Measurements from ENCODE around the gene DYNC1I1. TPM values are rescaled to one million over a fixed set of nuclear protein-coding genes. Genes with fewer than 3 reads are reported as not detected.

The DYNC1I1 gene
- total and polyA plus RNA-seq, 5 experiments from 2014 or later, result not detected

DNA sequence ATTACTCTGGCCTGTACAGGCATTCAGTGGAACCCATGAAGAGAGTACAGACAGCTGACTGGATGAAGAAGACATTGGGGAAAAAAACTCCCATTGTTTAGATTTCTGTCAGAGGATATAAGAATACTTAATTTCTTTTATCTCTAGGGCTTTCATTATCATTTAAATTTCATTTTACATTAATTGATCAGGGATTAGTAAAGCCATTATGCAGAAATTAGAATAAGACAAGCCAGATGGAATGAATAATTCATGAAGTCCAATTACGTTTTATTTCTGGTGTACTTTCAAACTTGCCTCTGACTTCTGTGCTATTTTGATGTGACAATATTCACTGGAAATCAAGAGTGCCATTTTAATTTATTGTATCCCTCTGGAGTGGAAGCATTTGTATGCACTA is 302.5 kb downstream of the DYNC1I1 start:
- H3K4me3 Mint-ChIP-seq, result peak overlapping the region in 5 of 10 donors; percentile 81 to 93 (median 91)

DNA sequence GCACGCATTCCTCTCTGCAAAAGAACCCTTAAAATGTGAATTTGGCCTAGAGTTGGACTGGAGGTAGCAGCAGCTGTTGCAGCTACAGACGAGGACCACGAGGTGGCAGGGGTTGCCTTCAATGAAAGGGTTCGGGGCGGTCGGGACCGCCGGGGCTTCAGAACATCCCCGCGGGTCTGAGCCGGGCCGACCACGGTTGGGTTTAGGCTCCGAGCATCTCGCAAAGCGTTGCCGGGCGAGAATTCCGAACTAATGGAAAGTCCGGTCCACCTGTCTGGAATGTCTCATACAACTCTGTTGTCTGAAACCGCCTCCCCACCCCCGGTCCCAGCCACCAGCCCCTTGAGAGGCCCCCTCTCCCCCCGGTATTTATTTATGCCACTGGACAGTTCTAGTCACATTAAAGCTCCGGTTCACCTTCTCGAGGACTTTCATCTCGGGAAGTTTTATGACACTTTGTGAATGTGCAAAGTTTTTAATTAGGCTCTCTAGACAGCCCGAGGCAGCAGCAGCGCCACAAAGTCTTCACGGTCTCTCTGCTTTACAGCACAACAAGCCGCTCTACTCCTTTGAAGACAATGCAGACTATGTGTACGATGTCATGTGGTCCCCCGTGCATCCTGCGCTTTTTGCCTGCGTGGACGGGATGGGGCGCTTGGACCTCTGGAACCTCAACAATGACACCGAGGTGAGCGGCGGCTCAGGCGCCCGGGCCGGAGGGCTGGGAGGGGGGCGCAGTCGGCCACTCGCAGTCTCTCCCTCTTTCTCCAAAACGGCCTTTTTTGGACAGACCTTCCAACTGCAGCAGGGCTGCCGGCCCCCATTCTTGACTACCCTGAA is 303.4 kb downstream of the DYNC1I1 start:
- DNase-seq, result peak; percentile 12 to 71 (median 43)
- no peaks in the 10 kb centered on the region for H3K9me3 Mint-ChIP-seq
- POLR2A ChIA-PET, result no interaction called here
- H3K36me3 Mint-ChIP-seq, result no peaks in the 10 kb centered on the region
- H3K4me3 Mint-ChIP-seq, result peak overlapping the region; percentile 81 to 93 (median 88)
- peak; percentile 86 to 90 for ATAC-seq
- H3K27me3 Mint-ChIP-seq, result peaks cover 16 to 72% (median 30%) of the 10 kb centered on the region in 5 donors
- H3K27ac Mint-ChIP-seq, result peak overlapping the region in 1 of 10 donors; percentile 24
- peaks cover 2 to 11% (median 7%) of the 10 kb centered on the region in 4 donors for H3K4me1 Mint-ChIP-seq

More for the DNA sequence above, 302.5 kb downstream of the DYNC1I1 start:
- Mint-ChIP-seq H3K27me3 (peaks cover 16 to 64% (median 30%) of the 10 kb centered on the region in 5 donors), H3K9me3 (no peaks in the 10 kb centered on the region), H3K27ac (no peak overlapping the region), H3K36me3 (no peaks in the 10 kb centered on the region), H3K4me1 (peaks cover 2 to 11% (median 7%) of the 10 kb centered on the region in 4 donors)
- POLR2A ChIA-PET, result no interaction called here
- DNase-seq (no peak), ATAC-seq (no peak)

DNA sequence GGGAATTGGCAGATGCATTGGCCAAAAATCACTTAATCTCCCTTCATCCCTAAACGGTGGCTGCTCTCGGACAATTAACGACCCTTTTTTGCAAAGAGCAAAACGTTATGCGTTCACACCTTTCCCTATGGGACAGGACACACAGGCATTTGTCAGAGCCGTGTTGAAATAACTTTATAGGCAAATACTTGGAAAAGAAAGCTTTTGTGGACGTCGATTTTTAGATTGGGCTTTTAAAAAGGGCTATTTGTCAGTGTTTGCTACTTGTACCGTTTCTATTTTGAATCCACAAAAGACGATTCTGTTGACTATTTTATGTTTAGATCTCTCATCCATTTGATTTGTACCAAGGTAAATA is 304.0 kb downstream of the DYNC1I1 start:
- H3K4me3 Mint-ChIP-seq, result peak overlapping the region; percentile 81 to 93 (median 88)
- H3K27ac Mint-ChIP-seq, result no peak overlapping the region
- no peaks in the 10 kb centered on the region for H3K36me3 Mint-ChIP-seq
- ATAC-seq (no peak), DNase-seq (peak in 1 of 10 donors; percentile 1)
- no peaks in the 10 kb centered on the region for H3K9me3 Mint-ChIP-seq
- H3K4me1 Mint-ChIP-seq, result peaks cover 2 to 11% (median 7%) of the 10 kb centered on the region in 4 donors
- peaks cover 14 to 66% (median 28%) of the 10 kb centered on the region in 5 donors for H3K27me3 Mint-ChIP-seq
- POLR2A ChIA-PET, result no interaction called here

DNA sequence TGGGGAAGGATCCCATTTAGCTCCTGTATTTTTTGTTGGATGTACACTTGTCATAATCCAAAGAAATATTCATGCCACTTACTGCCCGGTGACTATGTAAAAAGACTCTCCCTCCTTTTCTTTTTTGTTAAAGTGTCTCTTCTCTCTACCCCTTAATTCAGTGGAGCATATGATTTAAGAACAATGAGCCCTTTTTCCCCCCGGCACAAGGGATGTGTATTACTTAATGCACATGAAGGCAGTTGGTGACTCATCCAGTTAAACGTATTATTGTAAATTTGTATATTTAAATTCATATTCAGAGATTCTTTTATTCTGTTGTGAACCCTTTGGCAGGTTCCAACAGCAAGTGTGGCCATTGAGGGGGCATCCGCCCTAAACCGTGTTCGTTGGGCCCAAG is 307.7 kb downstream of the DYNC1I1 start:
- POLR2A ChIA-PET, result no interaction called here
- H3K27ac Mint-ChIP-seq, result no peak overlapping the region
- H3K36me3 Mint-ChIP-seq, result no peaks in the 10 kb centered on the region

DNA sequence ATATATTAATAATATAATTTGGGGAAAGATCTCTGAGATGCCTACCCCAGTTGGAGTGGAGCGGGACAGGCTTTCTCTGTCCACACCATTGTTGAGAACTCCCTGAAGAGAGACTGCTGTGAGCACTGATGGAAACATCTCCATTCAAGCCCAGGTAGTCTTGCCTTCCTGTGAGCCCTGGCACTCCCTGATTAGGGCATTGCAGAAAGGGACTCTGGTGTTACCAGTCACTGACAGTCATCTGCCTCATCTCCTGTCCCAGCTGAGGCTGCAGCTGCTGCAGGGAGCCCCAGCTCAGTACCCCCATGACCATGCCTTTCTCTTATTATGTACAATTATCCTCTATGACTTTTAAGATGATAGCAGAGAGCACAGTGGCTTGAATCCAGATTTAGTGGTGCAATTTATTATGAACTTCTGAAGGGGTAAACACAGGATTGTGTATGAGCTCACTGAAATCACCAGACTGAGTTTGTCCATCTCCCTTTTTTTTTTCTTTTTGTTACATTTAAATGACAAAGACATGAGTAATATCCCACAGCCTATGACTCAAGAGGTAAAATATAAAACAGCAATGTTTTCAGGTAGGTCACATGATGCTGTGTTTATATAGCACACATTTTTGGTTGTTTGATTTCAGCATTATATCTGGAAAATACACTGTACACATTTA is 312.7 kb downstream of the DYNC1I1 start:
- Mint-ChIP-seq H3K4me1 (no peaks in the 10 kb centered on the region), H3K9me3 (no peaks in the 10 kb centered on the region), H3K4me3 (no peak overlapping the region), H3K27ac (peak overlapping the region in 1 of 10 donors; percentile 42), H3K27me3 (peaks cover 1 to 25% (median 6%) of the 10 kb centered on the region in 5 donors), H3K36me3 (no peaks in the 10 kb centered on the region)
- ATAC-seq, result no peak
- no peak for DNase-seq
- POLR2A ChIA-PET, result no interaction called here

More for the DNA sequence above, 307.7 kb downstream of the DYNC1I1 start:
- peaks cover 9 to 48% (median 24%) of the 10 kb centered on the region in 5 donors for H3K27me3 Mint-ChIP-seq
- H3K9me3 Mint-ChIP-seq, result no peaks in the 10 kb centered on the region
- peaks cover 2 to 11% (median 7%) of the 10 kb centered on the region in 4 donors for H3K4me1 Mint-ChIP-seq
- no peak for DNase-seq
- ATAC-seq, result no peak
- no peak overlapping the region for H3K4me3 Mint-ChIP-seq

DNA sequence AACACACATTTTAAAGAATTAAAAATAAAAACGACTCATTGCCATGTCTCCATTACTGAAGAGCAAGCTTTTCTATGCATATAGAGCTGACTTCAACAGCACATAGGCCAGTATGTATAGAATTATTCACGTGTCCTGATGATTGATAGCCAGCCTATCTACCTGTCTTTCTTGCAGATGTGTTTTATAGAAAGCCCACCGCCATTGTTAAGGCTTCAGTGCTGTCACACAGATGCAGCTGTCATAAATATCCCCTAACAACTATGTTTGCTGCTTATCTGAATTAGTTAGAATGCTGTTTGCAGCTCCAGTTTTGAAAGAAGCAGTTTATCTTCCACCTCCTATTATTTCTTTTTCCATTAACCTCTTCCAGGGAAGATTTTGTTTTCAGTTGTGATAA is 313.6 kb downstream of the DYNC1I1 start:
- Mint-ChIP-seq H3K36me3 (no peaks in the 10 kb centered on the region), H3K9me3 (no peaks in the 10 kb centered on the region), H3K4me1 (no peaks in the 10 kb centered on the region), H3K4me3 (no peak overlapping the region), H3K27ac (no peak overlapping the region), H3K27me3 (peaks cover 4 to 28% (median 6%) of the 10 kb centered on the region in 5 donors)
- no peak for ATAC-seq
- POLR2A ChIA-PET, result no interaction called here
- DNase-seq, result no peak

DNA sequence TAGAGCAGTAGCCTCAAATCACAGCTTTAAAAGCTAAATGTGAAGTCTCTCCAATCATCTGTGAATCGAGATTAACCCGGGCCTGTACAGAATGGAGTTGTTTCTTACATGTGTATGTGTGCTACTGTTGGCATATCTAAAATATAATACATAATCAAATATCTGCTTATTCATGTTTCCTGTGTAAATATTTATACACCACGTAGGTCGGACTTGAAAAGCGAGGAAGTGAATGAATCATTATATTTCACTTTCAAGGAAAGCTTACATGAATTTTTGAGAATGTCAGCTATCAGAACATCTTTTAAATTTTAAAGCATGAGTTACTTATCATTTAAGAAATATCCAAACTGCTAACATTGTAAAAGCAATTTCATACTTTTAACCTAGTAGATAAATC is 316.2 kb downstream of the DYNC1I1 start:
- ATAC-seq, result no peak
- H3K4me3 Mint-ChIP-seq, result no peak overlapping the region
- H3K27me3 Mint-ChIP-seq, result peaks cover 4 to 31% (median 12%) of the 10 kb centered on the region in 5 donors
- no peak for DNase-seq
- POLR2A ChIA-PET, result no interaction called here
- no peak overlapping the region for H3K27ac Mint-ChIP-seq
- no peaks in the 10 kb centered on the region for H3K4me1 Mint-ChIP-seq
- H3K36me3 Mint-ChIP-seq, result no peaks in the 10 kb centered on the region
- no peaks in the 10 kb centered on the region for H3K9me3 Mint-ChIP-seq

DNA sequence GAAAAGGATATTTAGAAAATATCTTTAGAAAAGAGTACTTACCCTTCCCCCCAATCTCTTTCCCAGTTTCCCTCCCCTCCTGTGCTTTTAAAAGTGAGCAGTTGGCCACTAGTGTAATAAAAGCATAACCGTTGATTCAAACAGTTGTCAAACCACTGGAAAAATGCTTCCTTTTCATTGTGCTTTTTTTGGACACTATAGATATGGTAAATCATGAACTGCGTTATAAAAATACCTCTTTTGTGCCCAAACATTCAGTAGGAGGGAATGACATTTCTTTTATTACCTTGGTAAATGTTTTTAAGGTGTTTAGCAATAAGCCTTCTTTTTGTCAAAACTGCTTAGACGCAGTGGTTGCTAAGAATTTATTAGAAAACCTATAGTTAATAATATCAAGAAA is 317.2 kb downstream of the DYNC1I1 start:
- Mint-ChIP-seq H3K9me3 (no peaks in the 10 kb centered on the region), H3K27ac (no peak overlapping the region), H3K4me1 (no peaks in the 10 kb centered on the region), H3K4me3 (no peak overlapping the region), H3K27me3 (peaks cover 4 to 31% (median 12%) of the 10 kb centered on the region in 5 donors), H3K36me3 (no peaks in the 10 kb centered on the region)
- DNase-seq (no peak), ATAC-seq (no peak)
- POLR2A ChIA-PET, result no interaction called here

DNA sequence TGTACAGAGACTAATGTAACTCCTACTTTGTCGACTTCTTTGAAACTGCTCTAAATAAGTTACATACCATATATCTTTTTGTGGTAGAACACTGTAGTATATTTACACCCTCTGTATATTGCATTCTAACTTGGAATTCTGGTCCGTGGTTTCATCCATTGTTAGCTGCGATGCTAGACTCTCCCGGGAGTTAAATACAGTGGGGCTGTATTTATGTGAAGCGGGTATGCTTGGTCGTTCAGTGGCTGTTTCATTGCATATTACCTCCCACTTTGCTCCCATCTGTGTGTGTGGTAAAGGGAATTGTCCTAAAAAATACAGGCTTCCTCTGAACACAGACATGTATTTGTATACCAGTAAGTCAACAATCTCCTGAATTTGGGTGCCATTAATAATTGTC is 318.4 kb downstream of the DYNC1I1 start:
- H3K27ac Mint-ChIP-seq, result peak overlapping the region in 1 of 10 donors; percentile 41
- ATAC-seq (no peak), DNase-seq (no peak)
- H3K4me1 Mint-ChIP-seq, result no peaks in the 10 kb centered on the region
- H3K4me3 Mint-ChIP-seq, result no peak overlapping the region
- POLR2A ChIA-PET, result no interaction called here
- peaks cover 4 to 31% (median 12%) of the 10 kb centered on the region in 5 donors for H3K27me3 Mint-ChIP-seq
- H3K36me3 Mint-ChIP-seq, result no peaks in the 10 kb centered on the region
- no peaks in the 10 kb centered on the region for H3K9me3 Mint-ChIP-seq

DNA sequence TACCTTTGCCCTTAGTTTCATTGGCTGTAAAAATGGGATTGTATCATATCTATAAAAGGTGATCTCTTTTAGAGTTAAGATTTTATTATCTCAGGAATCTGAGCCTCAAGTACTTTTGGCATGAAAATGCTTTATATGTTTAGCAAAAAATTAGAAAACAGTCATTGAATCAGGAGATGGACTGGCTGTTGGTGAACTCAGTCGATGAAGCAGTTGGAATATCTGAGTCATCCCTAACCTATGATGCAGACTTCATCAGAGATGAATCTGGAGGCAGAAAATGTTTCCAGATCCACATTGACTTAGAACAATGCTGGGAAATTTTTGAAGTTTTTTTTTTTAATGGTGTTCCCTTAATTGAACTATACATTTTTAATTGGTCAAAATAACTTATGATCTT is 321.1 kb downstream of the DYNC1I1 start:
- Mint-ChIP-seq H3K4me1 (no peaks in the 10 kb centered on the region), H3K36me3 (peaks cover 0 to 4% (median 2%) of the 10 kb centered on the region in 3 donors), H3K27me3 (peaks cover 6 to 22% (median 13%) of the 10 kb centered on the region in 5 donors), H3K4me3 (no peak overlapping the region), H3K27ac (no peak overlapping the region), H3K9me3 (peaks cover 0 to 4% (median 0%) of the 10 kb centered on the region in 9 donors)
- DNase-seq (no peak), ATAC-seq (no peak)
- POLR2A ChIA-PET, result no interaction called here

DNA sequence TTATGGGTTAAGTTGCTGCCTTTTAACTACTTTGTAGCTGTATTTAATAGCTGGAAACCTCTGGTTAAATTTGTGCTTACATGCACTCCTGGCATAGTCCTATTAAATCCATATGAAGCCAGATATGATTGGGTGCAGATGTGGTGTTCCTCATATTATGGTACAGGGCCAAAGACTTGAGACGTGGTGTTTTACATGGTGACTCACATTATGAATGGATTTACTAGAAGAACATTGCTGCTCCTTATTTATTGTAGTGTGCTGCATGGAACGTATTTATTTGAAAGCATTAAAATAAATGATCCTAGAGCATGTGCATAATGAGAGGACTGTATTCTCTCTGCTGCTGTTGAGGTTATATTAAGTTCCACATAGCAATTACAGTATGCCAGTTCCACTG is 325.5 kb downstream of the DYNC1I1 start:
- ATAC-seq (no peak), DNase-seq (no peak)
- POLR2A ChIA-PET, result no interaction called here
- H3K9me3 Mint-ChIP-seq, result peaks cover 0 to 13% (median 6%) of the 10 kb centered on the region in 9 donors
- no peaks in the 10 kb centered on the region for H3K4me1 Mint-ChIP-seq
- H3K4me3 Mint-ChIP-seq, result no peak overlapping the region
- H3K36me3 Mint-ChIP-seq, result peaks cover 0 to 7% (median 3%) of the 10 kb centered on the region in 3 donors
- no peak overlapping the region for H3K27ac Mint-ChIP-seq
- peaks cover 0 to 15% (median 10%) of the 10 kb centered on the region in 5 donors for H3K27me3 Mint-ChIP-seq

DNA sequence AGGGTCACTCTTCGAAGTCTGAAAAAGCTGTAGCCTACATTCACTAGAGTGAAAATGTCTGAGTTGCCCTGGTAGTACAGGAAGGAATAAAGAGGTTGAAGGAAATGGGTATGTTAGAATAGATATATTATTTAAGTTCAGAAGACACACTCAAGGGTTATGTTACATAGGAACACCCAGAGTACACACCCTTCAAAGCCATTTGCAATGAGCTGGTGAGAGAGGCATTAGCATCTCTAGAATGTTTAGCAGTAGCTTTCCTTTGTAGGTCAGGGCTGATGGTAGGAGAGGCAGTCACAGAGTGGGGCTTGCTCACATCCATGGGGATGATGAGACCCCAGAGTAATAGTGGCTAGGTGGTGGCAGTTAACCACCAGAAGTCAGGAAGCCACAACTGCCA is 328.4 kb downstream of the DYNC1I1 start:
- no peak for ATAC-seq
- H3K4me3 Mint-ChIP-seq, result no peak overlapping the region
- H3K27me3 Mint-ChIP-seq, result peaks cover 0 to 11% (median 10%) of the 10 kb centered on the region in 5 donors
- H3K36me3 Mint-ChIP-seq, result peaks cover 0 to 7% (median 3%) of the 10 kb centered on the region in 3 donors
- H3K27ac Mint-ChIP-seq, result no peak overlapping the region
- peaks cover 0 to 13% (median 6%) of the 10 kb centered on the region in 9 donors for H3K9me3 Mint-ChIP-seq
- POLR2A ChIA-PET, result no interaction called here
- DNase-seq, result no peak
- no peaks in the 10 kb centered on the region for H3K4me1 Mint-ChIP-seq

Data from naive thymus-derived CD8-positive, alpha-beta T cell (primary cell).